CD4-positive, alpha-beta T cell treated with Interleukin-4 for 1 hour (primary cell): ENCODE results near the gene EXT2.
A peak's percentile ranks its signal among the peaks of the same experiment; 100 is the strongest.

Experiments used
- DNase-seq, 2 donors: peaks; one replicate each; pipeline ENCODE4 v3.0.0-alpha.2; 2020 to 2022

Gene EXT2

GRCh38 chr11:44088377-44088776 lies 7.1 kb upstream of the EXT2 start:
- DNase-seq: no peak

- DNase-seq: no peak
These were observed 6.6 kb upstream of the EXT2 start for GRCh38 chr11:44088871-44089270.

- DNase-seq: no peak
These were observed 4.9 kb upstream of the EXT2 start for GRCh38 chr11:44090539-44090938.

- peak; percentile 73 to 82 for DNase-seq
These were observed 1.1 kb upstream of the EXT2 start for GRCh38 chr11:44094260-44094868.

- DNase-seq: no peak
These were observed 1.1 kb downstream of the EXT2 start for GRCh38 chr11:44096360-44097185.

GRCh38 chr11:44097821-44098220 lies 2.3 kb downstream of the EXT2 start:
- no peak for DNase-seq

GRCh38 chr11:44101098-44101497 lies 5.6 kb downstream of the EXT2 start:
- no peak for DNase-seq

GRCh38 chr11:44104481-44105294 lies 9.2 kb downstream of the EXT2 start:
- DNase-seq: no peak

- DNase-seq: no peak
These were observed 12.8 kb downstream of the EXT2 start for GRCh38 chr11:44108260-44108659.

- peak; percentile 49 to 60 for DNase-seq
These were observed 14.8 kb downstream of the EXT2 start for GRCh38 chr11:44110231-44110679.

GRCh38 chr11:44112091-44112821 lies 16.8 kb downstream of the EXT2 start:
- DNase-seq: no peak

GRCh38 chr11:44113018-44113417 lies 17.5 kb downstream of the EXT2 start:
- DNase-seq: no peak

- no peak for DNase-seq
These were observed 18.1 kb downstream of the EXT2 start for GRCh38 chr11:44113572-44113971.

GRCh38 chr11:44116234-44116830 lies 20.9 kb downstream of the EXT2 start:
- no peak for DNase-seq

- DNase-seq: no peak
These were observed 24.7 kb downstream of the EXT2 start for GRCh38 chr11:44120169-44120568.

- DNase-seq: no peak
These were observed 30.1 kb downstream of the EXT2 start for GRCh38 chr11:44125598-44125997.

- no peak for DNase-seq
These were observed 30.8 kb downstream of the EXT2 start for GRCh38 chr11:44126304-44126703.

GRCh38 chr11:44127130-44127529 lies 31.7 kb downstream of the EXT2 start:
- no peak for DNase-seq

- DNase-seq: no peak
These were observed 33.3 kb downstream of the EXT2 start for GRCh38 chr11:44128729-44129128.

- no peak for DNase-seq
These were observed 35.3 kb downstream of the EXT2 start for GRCh38 chr11:44130751-44131150.

- no peak for DNase-seq
These were observed 38.0 kb downstream of the EXT2 start for GRCh38 chr11:44133335-44133946.

- no peak for DNase-seq
These were observed 39.1 kb downstream of the EXT2 start for GRCh38 chr11:44134625-44135024.
